22Rv1 (cell line): ENCODE measurements around the gene SLC49A3.

Source experiments
- CTCF ChIP-seq: fragments of 450-650 bp; IDR thresholded peaks from 2 replicates; pipeline ENCODE4 v1.5.1; 2017; ENCODE audit warnings: mild to moderate bottlenecking
- ZFX ChIP-seq: fragments of 450-650 bp; IDR thresholded peaks from 2 replicates; pipeline ENCODE4 v1.6.1; 2017; ENCODE audit warnings: antibody characterized with exemption, borderline replicate concordance

- TF ChIP-seq CTCF (peak; percentile 63), ZFX (no peak)
These were observed 25.2 kb downstream of the SLC49A3 start for GRCh38 chr4:663438-664428.
